AG04450 (cell line): Measurements from ENCODE around the gene ACKR4. TPM values are rescaled to one million over a fixed set of nuclear protein-coding genes. Genes with fewer than 3 reads are reported as not detected.
"Not testable (repeated sequence)": the region's sequence is repeated elsewhere in the genome, so short reads cannot be mapped to it uniquely, and the experiment has no call there.

Experiments
- CTCF ChIA-PET: fragments of 300-600, 350-600 bp; formaldehyde crosslinking; extraction: SDS; loops from one replicate; lab custom pipeline; 2022; ENCODE audit warnings: antibody characterized with exemption, inconsistent platforms; lab: Charles Lee
- POLR2A ChIA-PET: fragments of 350-600 bp; formaldehyde crosslinking; extraction: SDS; loops from one replicate; lab custom pipeline; 2021; ENCODE audit warnings: antibody characterized with exemption, inconsistent platforms; lab: Yijun Ruan, JAX
- DNase-seq: peaks from one replicate; pipeline ENCODE4 v3.0.0-alpha.2; 2011; ENCODE audit warnings: low read depth, low spot score
- H3K27ac ChIP-seq: one replicate; pipeline ENCODE4 v1.5.1; 2012; ENCODE audit warnings: low read depth, low read length, control low read depth
- H3K27me3 ChIP-seq: one replicate; pipeline ENCODE4 v1.6.0; 2012; ENCODE audit warnings: low read length; ENCODE audit not compliant: control insufficient read depth, insufficient read depth
- H3K4me3 ChIP-seq: 2 replicates; pipeline ENCODE4 v1.5.1; 2011; ENCODE audit warnings: mild to moderate bottlenecking, low read depth, low read length, control low read depth
- H3K9me3 ChIP-seq: 2 replicates; pipeline ENCODE4 v1.5.1; 2012; ENCODE audit warnings: low read length; ENCODE audit not compliant: control insufficient read depth, insufficient read depth
- polyA plus RNA-seq: library from polyadenylated mRNA; depleted of rRNA; stranded (reverse); fragments of >200 nt; gene quantifications from 2 replicates; pipeline ENCODE4 v1.2.3, GENCODE V29; 2011
- TF ChIP-seq, protein P1 (sequence below): IDR thresholded peaks from 2 replicates; pipeline ENCODE4 v1.5.1; 2011; ENCODE audit warnings: low read depth, low read length, control low read depth, inconsistent platforms

Gene ACKR4
- polyA plus RNA-seq, 1 experiment = 0.10 TPM

GRCh38 chr3:132553826-132554225 is 43.2 kb upstream of the ACKR4 start:
- TF ChIP-seq, protein P1, sequence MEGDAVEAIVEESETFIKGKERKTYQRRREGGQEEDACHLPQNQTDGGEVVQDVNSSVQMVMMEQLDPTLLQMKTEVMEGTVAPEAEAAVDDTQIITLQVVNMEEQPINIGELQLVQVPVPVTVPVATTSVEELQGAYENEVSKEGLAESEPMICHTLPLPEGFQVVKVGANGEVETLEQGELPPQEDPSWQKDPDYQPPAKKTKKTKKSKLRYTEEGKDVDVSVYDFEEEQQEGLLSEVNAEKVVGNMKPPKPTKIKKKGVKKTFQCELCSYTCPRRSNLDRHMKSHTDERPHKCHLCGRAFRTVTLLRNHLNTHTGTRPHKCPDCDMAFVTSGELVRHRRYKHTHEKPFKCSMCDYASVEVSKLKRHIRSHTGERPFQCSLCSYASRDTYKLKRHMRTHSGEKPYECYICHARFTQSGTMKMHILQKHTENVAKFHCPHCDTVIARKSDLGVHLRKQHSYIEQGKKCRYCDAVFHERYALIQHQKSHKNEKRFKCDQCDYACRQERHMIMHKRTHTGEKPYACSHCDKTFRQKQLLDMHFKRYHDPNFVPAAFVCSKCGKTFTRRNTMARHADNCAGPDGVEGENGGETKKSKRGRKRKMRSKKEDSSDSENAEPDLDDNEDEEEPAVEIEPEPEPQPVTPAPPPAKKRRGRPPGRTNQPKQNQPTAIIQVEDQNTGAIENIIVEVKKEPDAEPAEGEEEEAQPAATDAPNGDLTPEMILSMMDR = no peak
- Histone ChIP-seq H3K9me3 (no peaks in the 10 kb centered on the region), H3K4me3 (no peak overlapping the region), H3K27ac (no peak overlapping the region), H3K27me3 (no peaks in the 10 kb centered on the region)
- DNase-seq = no peak
- ChIA-PET POLR2A (no interaction called here), CTCF (interaction anchor here (1.0 to 1.8 kb wide), 2 partner anchors 18 to 89 kb away, joined by 3 to 8 read pairs; no protein-coding TSS in a partner anchor)

GRCh38 chr3:132554437-132554836 is 42.6 kb upstream of the ACKR4 start:
- no peak overlapping the region for H3K4me3 ChIP-seq
- TF ChIP-seq, protein P1 = no peak
- H3K9me3 ChIP-seq = no peaks in the 10 kb centered on the region
- no peaks in the 10 kb centered on the region for H3K27me3 ChIP-seq
- no peak overlapping the region for H3K27ac ChIP-seq
- no peak for DNase-seq
- CTCF ChIA-PET = interaction anchor here (1.8 kb wide), 1 partner anchor 18 kb away, joined by 8 read pairs; no protein-coding TSS in a partner anchor
- POLR2A ChIA-PET = no interaction called here

GRCh38 chr3:132555306-132556035 is 41.6 kb upstream of the ACKR4 start:
- H3K9me3 ChIP-seq = no peaks in the 10 kb centered on the region
- ChIA-PET POLR2A (no interaction called here), CTCF (interaction anchor here (1.0 kb wide), 1 partner anchor 20 kb away, joined by 4 read pairs; no protein-coding TSS in a partner anchor)
- no peak overlapping the region for H3K4me3 ChIP-seq
- no peak overlapping the region for H3K27ac ChIP-seq
- TF ChIP-seq, protein P1 = no peak
- DNase-seq = no peak
- H3K27me3 ChIP-seq = no peaks in the 10 kb centered on the region

- H3K27me3 ChIP-seq, DNase-seq, POLR2A ChIA-PET, H3K4me3 ChIP-seq, H3K27ac ChIP-seq, H3K9me3 ChIP-seq: not testable (repeated sequence)
- CTCF ChIA-PET = interaction anchor here (1.0 kb wide), 1 partner anchor 20 kb away, joined by 4 read pairs; no protein-coding TSS in a partner anchor
Observed at GRCh38 chr3:132556036-132556386, 41.1 kb upstream of the ACKR4 start.

DNA sequence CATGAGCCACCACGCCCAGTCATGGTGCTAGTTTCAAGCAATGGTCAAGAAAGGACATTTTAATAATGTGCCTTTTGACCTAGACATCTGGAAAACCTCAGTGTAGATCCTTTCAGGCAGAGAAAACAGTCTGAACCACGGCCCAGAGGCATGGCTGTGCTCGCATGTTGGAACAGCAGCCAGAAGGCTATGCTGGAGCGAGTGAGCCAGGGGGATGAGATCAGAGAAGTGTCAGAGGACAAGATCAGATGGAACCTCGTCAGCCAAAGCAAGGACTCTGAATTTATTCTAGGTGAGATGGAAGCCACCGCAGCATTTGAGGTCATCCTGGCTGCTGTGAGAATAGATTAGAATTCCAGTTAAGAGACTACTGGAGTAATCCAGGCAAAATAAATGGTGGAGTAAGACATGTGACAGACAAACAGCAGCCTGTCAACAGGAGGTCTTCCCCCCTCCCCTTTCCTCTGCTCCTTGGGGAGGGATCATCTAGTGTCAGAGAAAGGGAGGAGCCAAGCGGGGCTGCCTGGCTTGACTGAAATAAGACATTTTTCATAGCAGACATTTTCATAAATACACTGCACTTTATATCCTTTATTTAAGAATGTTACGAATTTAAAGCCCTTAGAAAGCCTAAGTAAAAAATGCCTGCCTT is 40.4 kb upstream of the ACKR4 start:
- CTCF ChIA-PET = interaction anchor here (1.7 kb wide), 1 partner anchor 21 kb away, joined by 5 read pairs; no protein-coding TSS in a partner anchor
- TF ChIP-seq, protein P1 = no peak
- Histone ChIP-seq H3K27ac (no peak overlapping the region), H3K27me3 (no peaks in the 10 kb centered on the region), H3K9me3 (no peaks in the 10 kb centered on the region), H3K4me3 (no peak overlapping the region)
- POLR2A ChIA-PET = no interaction called here
- no peak for DNase-seq
